ENCODE data around the gene FFAR2.

- TF ChIP-seq, protein P1, sequence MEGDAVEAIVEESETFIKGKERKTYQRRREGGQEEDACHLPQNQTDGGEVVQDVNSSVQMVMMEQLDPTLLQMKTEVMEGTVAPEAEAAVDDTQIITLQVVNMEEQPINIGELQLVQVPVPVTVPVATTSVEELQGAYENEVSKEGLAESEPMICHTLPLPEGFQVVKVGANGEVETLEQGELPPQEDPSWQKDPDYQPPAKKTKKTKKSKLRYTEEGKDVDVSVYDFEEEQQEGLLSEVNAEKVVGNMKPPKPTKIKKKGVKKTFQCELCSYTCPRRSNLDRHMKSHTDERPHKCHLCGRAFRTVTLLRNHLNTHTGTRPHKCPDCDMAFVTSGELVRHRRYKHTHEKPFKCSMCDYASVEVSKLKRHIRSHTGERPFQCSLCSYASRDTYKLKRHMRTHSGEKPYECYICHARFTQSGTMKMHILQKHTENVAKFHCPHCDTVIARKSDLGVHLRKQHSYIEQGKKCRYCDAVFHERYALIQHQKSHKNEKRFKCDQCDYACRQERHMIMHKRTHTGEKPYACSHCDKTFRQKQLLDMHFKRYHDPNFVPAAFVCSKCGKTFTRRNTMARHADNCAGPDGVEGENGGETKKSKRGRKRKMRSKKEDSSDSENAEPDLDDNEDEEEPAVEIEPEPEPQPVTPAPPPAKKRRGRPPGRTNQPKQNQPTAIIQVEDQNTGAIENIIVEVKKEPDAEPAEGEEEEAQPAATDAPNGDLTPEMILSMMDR (IDR thresholded peaks at IDR 0.05), result no peak
- TF ChIP-seq POLR2A (IDR thresholded peaks at IDR 0.05), result no peak
Measured at GRCh38 chr19:35493971-35494370, 45.9 kb downstream of the FFAR2 start.
